K562 (cell line): Measurements from ENCODE around the gene PRM1. TPM values are rescaled to one million over a fixed set of nuclear protein-coding genes. Genes with fewer than 3 reads are reported as not detected.

Experiments used
- ATAC-seq: fragments of 200-7000 bp; cut with Tn5 transposase; 3 replicates; pipeline ENCODE4 v1.9.1; 2020; ENCODE audit warnings: moderate library complexity
- BruUV-seq: library from RNA; stranded (reverse); fragments of 400-500 nt; replicated peaks from 2 replicates; lab custom pipeline; 2021; lab: Mats Ljungman, UMichigan
- CTCF ChIA-PET: fragments of 300-600 bp; formaldehyde crosslinking; extraction: SDS; loops from one replicate; lab custom pipeline; 2021; ENCODE audit warnings: low intra/inter-chr PET ratio; lab: Yijun Ruan, JAX
- POLR2A ChIA-PET: fragments of 300-600, 350-650 bp; sonication (Branson Sonifier 250); formaldehyde crosslinking; extraction: SDS; loops from one replicate; lab custom pipeline; 2021; ENCODE audit warnings: antibody characterized with exemption, inconsistent platforms; lab: Yijun Ruan, JAX
- DNase-seq, 4 experiments: peaks; one replicate each; pipeline versions ENCODE4 v3.0.0 to v3.0.0-alpha.2; 2011 to 2018; ENCODE audit warnings: low spot score in 3 of 4, mixed read lengths in 3 of 4; ENCODE audit errors: extremely low read depth in 1 of 4
- FAIRE-seq: peaks from 2 replicates; lab custom pipeline; 2011; peaks lifted over from hg19 to GRCh38; lab: Jason Lieb, UNC
- H2AFZ ChIP-seq: 2 replicates; pipeline ENCODE4 v1.6.0; 2011; ENCODE audit warnings: low read depth, low read length, control low read depth, inconsistent platforms
- H3K27ac ChIP-seq: fragments of 200-600 bp; 3 replicates; pipeline ENCODE4 v1.8.0; 2011; ENCODE audit warnings: low read depth, mild to moderate bottlenecking, control low read depth, inconsistent platforms, low read length, moderate library complexity, mixed read lengths; ENCODE audit errors: extremely low read depth
- H3K27me3 ChIP-seq, 2 experiments: fragments of 300-600 bp in 1 of 2; 2 replicates in 1 of 2; 3 replicates in 1 of 2; pipeline versions ENCODE4 v1.6.0 to v1.8.0; 2011; ENCODE audit warnings: inconsistent platforms in 2 of 2, low read length in 2 of 2, mild to moderate bottlenecking in 1 of 2, mixed read lengths in 1 of 2, moderate library complexity in 1 of 2; ENCODE audit not compliant: control insufficient read depth in 2 of 2, insufficient read depth in 2 of 2
- H3K36me3 ChIP-seq: fragments of 300-600 bp; 3 replicates; pipeline ENCODE4 v1.8.0; 2011; ENCODE audit warnings: mild to moderate bottlenecking, low read length, inconsistent platforms; ENCODE audit not compliant: control insufficient read depth, insufficient read depth
- H3K4me1 ChIP-seq, 2 experiments: fragments of 200-600 bp in 1 of 2; replicated peaks in 1 of 2; 2 replicates in 1 of 2; 3 replicates in 1 of 2; pipeline versions ENCODE4 v1.5.1 to v1.8.0; 2011; ENCODE audit warnings: inconsistent platforms in 2 of 2, low read length in 2 of 2, mild to moderate bottlenecking in 1 of 2, mixed read lengths in 1 of 2, moderate library complexity in 1 of 2; ENCODE audit not compliant: control insufficient read depth in 2 of 2, insufficient read depth in 2 of 2
- H3K4me2 ChIP-seq: 2 replicates; pipeline ENCODE4 v1.6.1; 2011; ENCODE audit warnings: low read length, control low read depth, inconsistent platforms, mixed read lengths; ENCODE audit not compliant: insufficient read depth
- H3K4me3 ChIP-seq: fragments of 200-600 bp; sonication (generic), shearing (Covaris generic); 2 replicates; pipeline ENCODE4 v1.5.1; 2016; ENCODE audit warnings: control low read depth, inconsistent platforms
- H3K79me2 ChIP-seq: fragments of 200-600 bp; 3 replicates; pipeline ENCODE4 v1.8.0; 2011; ENCODE audit warnings: low read length, inconsistent platforms; ENCODE audit not compliant: control insufficient read depth, insufficient read depth
- H3K9ac ChIP-seq, 2 experiments: 2 replicates each; pipeline versions ENCODE4 v1.6.0 to v1.6.1; 2011; ENCODE audit warnings: low read depth in 2 of 2, low read length in 2 of 2, control low read depth in 1 of 2, inconsistent platforms in 1 of 2, mild to moderate bottlenecking in 1 of 2, mixed read lengths in 1 of 2; ENCODE audit not compliant: insufficient read depth in 1 of 2
- H3K9me1 ChIP-seq: one replicate; pipeline ENCODE4 v1.6.0; 2011; ENCODE audit warnings: inconsistent platforms, mild to moderate bottlenecking, low read length, moderate library complexity; ENCODE audit not compliant: control insufficient read depth, insufficient read depth
- H3K9me3 ChIP-seq: replicated peaks from 2 replicates; pipeline ENCODE4 v1.5.1; 2011; ENCODE audit warnings: low read depth, low read length, inconsistent platforms; ENCODE audit not compliant: control insufficient read depth, insufficient read depth
- H4K20me1 ChIP-seq: replicated peaks from 2 replicates; pipeline ENCODE4 v1.6.1; 2011; ENCODE audit warnings: low read length, inconsistent platforms, mixed read lengths; ENCODE audit not compliant: control insufficient read depth, insufficient read depth
- ESRRA ChIP-seq: fragments of 450-650 bp; IDR thresholded peaks from 2 replicates; pipeline ENCODE4 v1.6.1; 2014; ENCODE audit warnings: low read depth, mild to moderate bottlenecking, moderate library complexity, borderline replicate concordance
- HMG20A ChIP-seq: fragments of 450-650 bp; formaldehyde crosslinking; conservative IDR thresholded peaks from 2 replicates; pipeline ENCODE4 v1.4.0; 2020; ENCODE audit warnings: mild to moderate bottlenecking, mixed read lengths
- ZBTB26 ChIP-seq: fragments of 450-650 bp; formaldehyde crosslinking; IDR thresholded peaks from 2 replicates; pipeline ENCODE4 v1.4.0; 2022; ENCODE audit warnings: missing genetic modification characterization
- ZNF561 ChIP-seq: fragments of 450-650 bp; formaldehyde crosslinking; conservative IDR thresholded peaks from 2 replicates; pipeline ENCODE4 v1.4.0; 2020; ENCODE audit warnings: mild to moderate bottlenecking, moderate library complexity
- ZNF717 ChIP-seq: fragments of 250-450 bp; sonication (Bioruptor Pico); IDR thresholded peaks from 2 replicates; pipeline ENCODE4 v1.5.0; 2021
- ZSCAN32 ChIP-seq: fragments of 450-650 bp; formaldehyde crosslinking; IDR thresholded peaks from 2 replicates; pipeline ENCODE4 v1.4.0; 2020; ENCODE audit warnings: mild to moderate bottlenecking, moderate library complexity
- WGBS: fragments of 100-300 bp; shearing (Covaris generic); methylation state at CpG from one replicate; pipeline ENCODE4 v1.1.6; 2016; ENCODE audit warnings: low coverage, mixed read lengths; ENCODE audit not compliant: insufficient coverage; ENCODE audit errors: missing lambda C conversion rate; 5-methylcytosine and 5-hydroxymethylcytosine counted together
- in situ Hi-C: fragments of 300-500 bp; cut with MboI; formaldehyde crosslinking; loops from 4 replicates; pipeline ENCODE4 v1.15.0; 2018; ENCODE audit warnings: inconsistent platforms, mixed read lengths
- intact Hi-C: fragments of 100-400 bp; cut with micrococcal nuclease; formaldehyde crosslinking; loops from 2 replicates; pipeline ENCODE4 v1.14.2; 2022
- polyA plus RNA-seq, 8 experiments: library from polyadenylated mRNA; depleted of rRNA in 4 of 8; stranded (reverse) in 5 of 8; unstranded in 3 of 8; fragments of >200 nt; fragmentation: Nextera tagmentation in 2 of 8; fragmentation: Illumina TruSeq in 1 of 8; extraction: Ambion mirVana in 2 of 8; extraction: Trizol in 1 of 8; gene quantifications; 2 replicates each; pipeline versions ENCODE4 v1.2.1 to v1.2.3, GENCODE V29; 2011 to 2014; ENCODE audit warnings: inconsistent platforms in 1 of 8, missing spikeins in 1 of 8
- total RNA-seq, 7 experiments: library from RNA; depleted of rRNA in 6 of 7; stranded (reverse); fragments of >200 nt in 6 of 7; fragmentation: Illumina TruSeq in 2 of 7; extraction: Trizol in 2 of 7; gene quantifications; 2 replicates each; pipeline versions ENCODE4 v1.2.1 to v1.2.3, GENCODE V29; 2011 to 2021; ENCODE audit warnings: low replicate concordance in 1 of 7

Gene PRM1
- total and polyA plus RNA-seq, 9 of the 15 experiments (the other 6 are each of a cell fraction or from before 2014, with no cell fraction given): not detected

- TF ChIP-seq ESRRA: peak; percentile 83
- no peak for TF ChIP-seq HMG20A (CRISPR knock-in tag)
- no peak for TF ChIP-seq ZNF561 (CRISPR knock-in tag)
- TF ChIP-seq ZSCAN32 (CRISPR knock-in tag): no peak
- TF ChIP-seq ZNF717 (CRISPR knock-in tag): no peak
Observed at GRCh38 chr16:11264155-11264832, 16.8 kb downstream of the PRM1 start (continued).

- H3K4me3 ChIP-seq: no peak overlapping the region
- 21% methylated on average over 4 of the region's 4 CpGs for WGBS
- no peak for TF ChIP-seq ZBTB26
- no peak overlapping the region for H3K27ac ChIP-seq
- CTCF ChIA-PET: no interaction called here
- intact Hi-C loops (no loop called here), in situ Hi-C loops (loop anchor here (5.0 kb wide), 2 partner anchors 89 to 306 kb away; no protein-coding TSS in a partner anchor)
- peaks cover 2 to 40% of the 10 kb centered on the region in 2 experiments; a peak in 4 of 5 replicates for H3K27me3 ChIP-seq
- no peaks in the 10 kb centered on the region for H3K36me3 ChIP-seq
- no peak for ATAC-seq
- BruUV-seq: no TSS peak
- peaks cover 0 to 3% of the 10 kb centered on the region in 2 experiments; a peak in 1 of 5 replicates for H3K4me1 ChIP-seq
- no peaks in the 10 kb centered on the region; the same call in 1 of the 2 replicates for H3K9me3 ChIP-seq
- POLR2A ChIA-PET: interaction anchor here (2.2 kb wide), 1 partner anchor 7 kb away, joined by 6 read pairs; the partner anchor contains the start of gene SOCS1
- H3K9me1 ChIP-seq: no peaks in the 10 kb centered on the region
- no peaks in the 10 kb centered on the region for H3K79me2 ChIP-seq
- no peak overlapping the region for H3K4me2 ChIP-seq
- no peak overlapping the region for H3K9ac ChIP-seq
- H4K20me1 ChIP-seq: 0 out of 2 replicates have a peak, but pooled peaks cover 8% of the 10 kb centered on the region
- no peak for FAIRE-seq
- H2AFZ ChIP-seq: no peak overlapping the region
- DNase-seq: no peak
Observed at GRCh38 chr16:11263737-11264136, 17.4 kb downstream of the PRM1 start.
